Neural progenitor cell (in vitro differentiated cells): ENCODE data around the gene SWI5. TPM values are rescaled to one million over a fixed set of nuclear protein-coding genes. Genes with fewer than 3 reads are reported as not detected.
A peak's percentile ranks its signal among the peaks of the same experiment; 100 is the strongest.

Source experiments
- DNase-seq: peaks from one replicate; pipeline ENCODE4 v3.0.0-alpha.2; 2016; ENCODE audit warnings: low spot score
- H2AFZ ChIP-seq: fragments of 200-600 bp; sonication (generic); replicated peaks from 2 replicates; pipeline ENCODE4 v1.6.1; 2016; ENCODE audit warnings: antibody characterized with exemption
- H3F3A ChIP-seq: fragments of 200-600 bp; sonication (generic); 2 replicates; pipeline ENCODE4 v1.6.1; 2016; ENCODE audit warnings: antibody characterized with exemption, low read depth
- H3K27ac ChIP-seq: fragments of 200-600 bp; sonication (generic); 2 replicates; pipeline ENCODE4 v1.5.1; 2016; ENCODE audit warnings: mild to moderate bottlenecking
- H3K27me3 ChIP-seq: fragments of 200-600 bp; sonication (generic); 2 replicates; pipeline ENCODE4 v1.6.1; 2016; ENCODE audit warnings: mild to moderate bottlenecking, moderate library complexity
- H3K36me3 ChIP-seq: fragments of 200-600 bp; sonication (generic); 2 replicates; pipeline ENCODE4 v1.5.1; 2016
- H3K4me1 ChIP-seq: fragments of 200-600 bp; sonication (generic); 2 replicates; pipeline ENCODE4 v1.6.1; 2016; ENCODE audit warnings: mixed run types
- H3K4me2 ChIP-seq: fragments of 200-600 bp; sonication (generic); 2 replicates; pipeline ENCODE4 v1.6.1; 2016
- H3K4me3 ChIP-seq: fragments of 200-600 bp; sonication (generic); 2 replicates; pipeline ENCODE4 v1.5.1; 2016
- H3K79me2 ChIP-seq: fragments of 200-600 bp; sonication (generic); 2 replicates; pipeline ENCODE4 v1.6.1; 2016; ENCODE audit warnings: low read depth
- H3K9ac ChIP-seq: fragments of 200-600 bp; sonication (generic); 2 replicates; pipeline ENCODE4 v1.6.1; 2016
- H3K9me3 ChIP-seq: fragments of 200-600 bp; sonication (generic); 2 replicates; pipeline ENCODE4 v1.5.1; 2016; ENCODE audit warnings: low read depth
- H4K20me1 ChIP-seq: fragments of 200-600 bp; sonication (generic); 2 replicates; pipeline ENCODE4 v1.6.1; 2016; ENCODE audit warnings: low read depth
- H3K27ac Mint-ChIP-seq: 3 replicates; pipeline ENCODE4 v1.8.0; 2021; ENCODE audit warnings: mixed read lengths
- H3K27me3 Mint-ChIP-seq: 2 replicates; pipeline ENCODE4 v1.8.0; 2022; ENCODE audit warnings: low read depth, mild to moderate bottlenecking, inconsistent platforms, moderate library complexity, mixed read lengths; ENCODE audit not compliant: insufficient read depth
- H3K36me3 Mint-ChIP-seq: 3 replicates; pipeline ENCODE4 v1.8.0; 2021; ENCODE audit warnings: mixed read lengths
- H3K4me1 Mint-ChIP-seq: 3 replicates; pipeline ENCODE4 v1.8.0; 2021; ENCODE audit warnings: mixed read lengths
- H3K4me3 Mint-ChIP-seq: 3 replicates; pipeline ENCODE4 v1.8.0; 2021; ENCODE audit warnings: mild to moderate bottlenecking, moderate library complexity, mixed read lengths
- H3K9me3 Mint-ChIP-seq: 3 replicates; pipeline ENCODE4 v1.8.0; 2020; ENCODE audit warnings: mixed read lengths
- CTCF ChIP-seq: fragments of 200-600 bp; sonication (generic); IDR thresholded peaks from 2 replicates; pipeline ENCODE4 v1.5.1; 2017; ENCODE audit warnings: antibody characterized with exemption, mild to moderate bottlenecking
- EZH2 ChIP-seq: fragments of 200-600 bp; sonication (generic); IDR thresholded peaks from 2 replicates; pipeline ENCODE4 v1.6.1; 2017; ENCODE audit warnings: antibody characterized with exemption, mild to moderate bottlenecking, moderate library complexity
- EZH2phosphoT487 ChIP-seq: fragments of 200-600 bp; sonication (generic); IDR thresholded peaks from 2 replicates; pipeline ENCODE4 v1.6.1; 2017; ENCODE audit warnings: antibody characterized with exemption
- total RNA-seq: library from RNA; depleted of rRNA; stranded (reverse); fragments of >200 nt; gene quantifications from 2 replicates; pipeline ENCODE4 v1.2.3, GENCODE V29; 2015; ENCODE audit warnings: low replicate concordance

Gene SWI5
- total RNA-seq, 1 donor from 2014 or later, result 15.0 TPM

DNA sequence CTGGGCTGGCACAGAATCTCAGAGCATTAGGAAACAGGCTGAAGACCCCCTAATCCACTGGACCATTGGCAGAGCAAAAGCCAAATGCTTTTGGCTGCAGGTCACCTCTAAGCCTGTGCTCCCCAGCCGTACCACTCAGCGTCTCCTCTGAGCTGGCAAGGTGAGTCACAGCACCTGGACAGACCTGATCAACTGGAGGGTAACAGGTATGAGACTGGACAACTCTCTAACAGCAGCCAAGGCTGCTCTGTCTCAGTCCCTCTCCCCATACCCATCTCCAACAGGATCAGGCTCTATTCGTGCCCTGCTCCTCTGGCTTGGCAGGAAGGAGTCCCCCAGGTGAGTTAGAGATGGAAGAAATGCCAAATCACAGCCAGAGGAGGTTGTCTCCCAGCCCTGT lies 5.0 kb upstream of the SWI5 start:
- no peak overlapping the region for H3K9ac ChIP-seq
- H3K4me2 ChIP-seq, result no peak overlapping the region
- peaks cover 13% of the 10 kb centered on the region for H3K79me2 ChIP-seq
- Mint-ChIP-seq H3K4me1 (peaks cover 10% of the 10 kb centered on the region), H3K36me3 (peaks cover 18% of the 10 kb centered on the region), H3K27me3 (no peaks in the 10 kb centered on the region), H3K9me3 (no peaks in the 10 kb centered on the region), H3K4me3 (no peak overlapping the region), H3K27ac (no peak overlapping the region)
- TF ChIP-seq EZH2phosphoT487, result no peak
- TF ChIP-seq CTCF, result no peak
- TF ChIP-seq EZH2, result no peak
- H3K9me3 ChIP-seq, result no peaks in the 10 kb centered on the region
- no peaks in the 10 kb centered on the region for H3F3A ChIP-seq
- no peaks in the 10 kb centered on the region for H3K27me3 ChIP-seq
- no peak for DNase-seq
- H3K4me3 ChIP-seq, result no peak overlapping the region
- no peaks in the 10 kb centered on the region for H3K4me1 ChIP-seq
- no peaks in the 10 kb centered on the region for H3K36me3 ChIP-seq
- no peak overlapping the region for H3K27ac ChIP-seq
- H2AFZ ChIP-seq, result no peak overlapping the region
- peaks cover 14% of the 10 kb centered on the region for H4K20me1 ChIP-seq

DNA sequence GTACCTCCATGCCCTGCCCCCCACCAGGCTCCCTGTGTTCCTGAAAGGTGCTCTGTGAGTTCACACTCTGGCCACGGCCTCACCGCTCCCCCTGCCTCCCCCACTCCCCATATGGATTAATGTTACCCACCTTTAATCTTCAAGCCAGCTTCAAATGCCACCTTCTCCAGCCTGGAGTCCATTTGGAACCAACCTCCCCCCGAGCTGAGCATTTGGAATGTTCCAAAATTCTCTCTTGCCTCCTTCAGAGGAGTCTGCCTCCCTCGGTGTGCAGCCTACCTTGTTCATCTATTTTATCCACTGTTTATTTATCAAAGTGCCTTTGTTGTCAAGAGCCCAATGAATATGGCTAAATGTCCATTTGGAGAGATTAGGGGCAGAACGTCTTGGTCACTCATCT lies 4.6 kb upstream of the SWI5 start:
- no peak for DNase-seq
- H2AFZ ChIP-seq, result no peak overlapping the region
- H3K36me3 ChIP-seq, result no peaks in the 10 kb centered on the region
- H3K4me2 ChIP-seq, result no peak overlapping the region
- no peak overlapping the region for H3K4me3 ChIP-seq
- H3K27ac ChIP-seq, result no peak overlapping the region
- H3K79me2 ChIP-seq, result peaks cover 13% of the 10 kb centered on the region
- no peaks in the 10 kb centered on the region for H3K27me3 Mint-ChIP-seq
- TF ChIP-seq EZH2phosphoT487 (no peak), EZH2 (no peak), CTCF (no peak)
- peaks cover 10% of the 10 kb centered on the region for H3K4me1 Mint-ChIP-seq
- H3K9me3 ChIP-seq, result no peaks in the 10 kb centered on the region
- peaks cover 18% of the 10 kb centered on the region for H3K36me3 Mint-ChIP-seq
- no peaks in the 10 kb centered on the region for H3K9me3 Mint-ChIP-seq
- no peak overlapping the region for H3K27ac Mint-ChIP-seq
- H3K4me1 ChIP-seq, result no peaks in the 10 kb centered on the region
- H3K27me3 ChIP-seq, result no peaks in the 10 kb centered on the region
- H3K4me3 Mint-ChIP-seq, result no peak overlapping the region
- H3K9ac ChIP-seq, result no peak overlapping the region
- peaks cover 14% of the 10 kb centered on the region for H4K20me1 ChIP-seq
- H3F3A ChIP-seq, result no peaks in the 10 kb centered on the region

GRCh38 chr9:128274245-128274644 lies 1.8 kb upstream of the SWI5 start:
- H3K4me3 ChIP-seq, result no peak overlapping the region

More at GRCh38 chr9:128274245-128274644, 1.8 kb upstream of the SWI5 start:
- Histone ChIP-seq H2AFZ (no peak overlapping the region), H3K9ac (no peak overlapping the region), H3K27ac (no peak overlapping the region), H3K4me2 (no peak overlapping the region), H4K20me1 (peaks cover 14% of the 10 kb centered on the region), H3K79me2 (peaks cover 21% of the 10 kb centered on the region), H3F3A (no peaks in the 10 kb centered on the region), H3K4me1 (peaks cover 6% of the 10 kb centered on the region), H3K27me3 (no peaks in the 10 kb centered on the region), H3K9me3 (no peaks in the 10 kb centered on the region), H3K36me3 (no peaks in the 10 kb centered on the region)
- no peak for DNase-seq
- Mint-ChIP-seq H3K9me3 (no peaks in the 10 kb centered on the region), H3K4me1 (peaks cover 24% of the 10 kb centered on the region), H3K27me3 (no peaks in the 10 kb centered on the region), H3K27ac (no peak overlapping the region), H3K4me3 (peak overlapping the region; percentile 92), H3K36me3 (peaks cover 11% of the 10 kb centered on the region)
- TF ChIP-seq EZH2 (no peak), EZH2phosphoT487 (no peak), CTCF (no peak)
